GM12891 (cell line): ENCODE data around the gene EFCAB13.
"Not testable (repeated sequence)": the region's sequence is repeated elsewhere in the genome, so short reads cannot be mapped to it uniquely, and the experiment has no call there.

Source experiments
- PAX5 ChIP-seq: IDR thresholded peaks from 2 replicates; pipeline ENCODE4 v1.6.1; 2011; ENCODE audit warnings: low read length, moderate library complexity, mild to moderate bottlenecking; ENCODE audit not compliant: insufficient read depth, severe bottlenecking
- POLR2A ChIP-seq: IDR thresholded peaks from 2 replicates; pipeline ENCODE4 v1.6.1; 2011; ENCODE audit warnings: low read depth, low read length, control low read depth
- POLR2AphosphoS5 ChIP-seq: IDR thresholded peaks from 2 replicates; pipeline ENCODE4 v1.6.1; 2011; ENCODE audit warnings: low read depth, low read length, control low read depth
- POU2F2 ChIP-seq: IDR thresholded peaks from 2 replicates; pipeline ENCODE4 v1.6.1; 2011; ENCODE audit warnings: low read depth, mild to moderate bottlenecking, control low read depth, low read length, moderate library complexity
- SPI1 ChIP-seq: IDR thresholded peaks from 2 replicates; pipeline ENCODE4 v1.6.1; 2011; ENCODE audit warnings: low read depth, low read length, control low read depth
- TAF1 ChIP-seq: IDR thresholded peaks from 2 replicates; pipeline ENCODE4 v1.6.1; 2011; ENCODE audit warnings: low read depth, low read length, control low read depth

DNA sequence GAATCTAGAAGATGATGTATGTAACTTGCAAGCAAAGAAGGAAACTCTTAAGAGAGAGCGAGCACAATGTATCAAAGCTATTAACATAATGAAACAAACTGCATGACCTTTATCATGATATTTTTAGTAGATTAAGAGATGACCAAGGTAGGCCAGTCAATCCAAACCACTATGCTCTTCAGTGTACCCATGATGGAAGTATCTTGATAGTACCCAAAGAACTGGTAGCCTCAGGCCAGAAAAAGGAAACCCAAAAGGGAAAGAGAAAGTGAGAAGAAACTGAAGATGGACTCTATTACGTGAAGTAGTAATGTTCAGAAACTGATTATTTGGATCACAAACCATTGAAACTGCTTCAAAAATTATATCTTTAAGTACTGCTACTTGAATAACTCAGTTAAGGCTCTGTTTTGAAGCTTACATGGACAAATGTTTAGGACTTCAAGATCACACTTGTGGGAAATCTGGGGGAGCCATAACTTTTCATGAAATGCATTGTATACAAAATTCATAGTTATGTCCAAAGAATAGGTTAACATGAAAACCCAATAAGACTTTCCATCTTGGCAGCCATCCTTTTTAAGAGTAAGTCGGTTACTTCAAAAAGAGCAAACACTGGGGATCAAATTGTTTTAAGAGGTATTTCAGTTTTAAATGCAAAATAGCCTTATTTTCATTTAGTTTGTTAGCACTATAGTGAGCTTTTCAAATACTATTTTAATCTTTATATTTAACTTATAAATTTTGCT lies 102.3 kb downstream of the EFCAB13 start:
- TF ChIP-seq TAF1, POLR2A, POLR2AphosphoS5, SPI1, POU2F2, PAX5: not testable (repeated sequence)
